Measurements from ENCODE around the gene SYTL2. TPM values are rescaled to one million over a fixed set of nuclear protein-coding genes. Genes with fewer than 3 reads are reported as not detected.

The SYTL2 gene
- total RNA-seq, 1 experiment from 2014 or later: 12.9 TPM

DNA sequence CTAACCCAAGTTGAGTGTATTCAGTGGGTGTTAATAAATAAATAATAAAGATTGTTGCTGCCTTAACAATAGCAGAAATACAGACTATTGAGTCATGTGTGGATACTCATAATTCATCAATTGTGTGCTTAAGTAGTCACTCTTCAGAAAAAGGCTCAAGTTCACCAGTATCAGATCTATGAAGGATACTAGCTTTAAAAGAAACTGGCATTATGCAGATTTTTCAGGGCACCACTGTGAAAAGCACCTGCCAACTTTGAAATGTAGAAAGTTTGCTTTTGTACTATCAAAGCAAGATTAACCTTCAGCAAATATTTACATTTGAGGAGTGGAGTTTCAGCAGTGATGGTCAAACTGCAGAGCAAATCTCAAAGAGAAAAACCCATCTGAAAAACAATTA lies 20.1 kb upstream of the SYTL2 start:
- DNase-seq (ENCODE audit: low read depth): no peak
- in situ Hi-C loops (cut with HindIII; ENCODE audit: low pct_unique_long_range_greater_than_20kb, low sequenced_read_pairs): no loop called here

- no peak for DNase-seq (ENCODE audit: low read depth)
- in situ Hi-C loops (cut with HindIII; ENCODE audit: low pct_unique_long_range_greater_than_20kb, low sequenced_read_pairs): no loop called here
These were observed 18.2 kb upstream of the SYTL2 start for GRCh38 chr11:85829172-85829571.

- in situ Hi-C loops (cut with HindIII; ENCODE audit: low pct_unique_long_range_greater_than_20kb, low sequenced_read_pairs): no loop called here
- no peak for DNase-seq (ENCODE audit: low read depth)
These were observed 17.7 kb upstream of the SYTL2 start for GRCh38 chr11:85828640-85828978.

DNA sequence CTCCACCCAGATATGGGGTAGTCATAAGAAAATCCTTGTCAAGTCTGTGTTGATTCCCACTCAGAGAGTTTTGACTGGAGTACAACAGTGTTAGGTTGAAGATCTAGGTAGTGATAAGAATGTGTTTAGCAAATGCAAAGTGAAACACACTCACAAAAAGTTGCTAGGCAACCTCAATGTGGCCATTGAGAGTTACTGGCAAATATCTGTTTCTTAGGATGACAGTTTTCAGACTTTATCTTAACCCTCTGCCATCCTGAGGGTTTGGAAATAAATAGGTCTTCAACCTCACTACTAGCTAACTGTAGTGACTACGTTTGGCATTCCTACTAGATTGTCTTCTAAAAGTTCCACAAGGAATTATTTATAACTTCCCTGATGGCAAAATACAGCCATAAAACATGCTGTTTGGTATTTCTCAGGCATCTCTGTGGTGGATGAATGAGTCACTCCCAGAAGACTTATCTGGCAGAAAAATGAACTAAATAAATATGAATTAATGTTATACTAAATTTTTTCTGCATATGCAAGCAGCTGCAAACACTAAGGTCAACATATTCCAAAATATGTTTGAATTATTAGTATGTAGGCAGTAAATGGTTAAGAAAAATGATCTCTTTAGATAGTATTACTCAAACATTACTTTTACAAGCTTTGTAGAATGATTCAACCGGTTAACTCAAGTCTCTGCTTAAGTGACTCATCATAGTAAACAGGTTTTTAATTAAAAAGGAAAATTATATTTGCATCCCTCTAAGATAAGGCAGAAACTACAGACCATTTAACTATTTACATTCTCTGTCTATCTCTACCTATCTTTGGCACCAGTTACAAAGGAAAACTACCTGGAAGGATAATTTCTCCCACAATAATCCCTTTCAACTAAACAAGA lies 17.1 kb upstream of the SYTL2 start:
- in situ Hi-C loops (cut with HindIII; ENCODE audit: low pct_unique_long_range_greater_than_20kb, low sequenced_read_pairs): no loop called here
- peak; percentile 56 for DNase-seq (ENCODE audit: low read depth)

DNA sequence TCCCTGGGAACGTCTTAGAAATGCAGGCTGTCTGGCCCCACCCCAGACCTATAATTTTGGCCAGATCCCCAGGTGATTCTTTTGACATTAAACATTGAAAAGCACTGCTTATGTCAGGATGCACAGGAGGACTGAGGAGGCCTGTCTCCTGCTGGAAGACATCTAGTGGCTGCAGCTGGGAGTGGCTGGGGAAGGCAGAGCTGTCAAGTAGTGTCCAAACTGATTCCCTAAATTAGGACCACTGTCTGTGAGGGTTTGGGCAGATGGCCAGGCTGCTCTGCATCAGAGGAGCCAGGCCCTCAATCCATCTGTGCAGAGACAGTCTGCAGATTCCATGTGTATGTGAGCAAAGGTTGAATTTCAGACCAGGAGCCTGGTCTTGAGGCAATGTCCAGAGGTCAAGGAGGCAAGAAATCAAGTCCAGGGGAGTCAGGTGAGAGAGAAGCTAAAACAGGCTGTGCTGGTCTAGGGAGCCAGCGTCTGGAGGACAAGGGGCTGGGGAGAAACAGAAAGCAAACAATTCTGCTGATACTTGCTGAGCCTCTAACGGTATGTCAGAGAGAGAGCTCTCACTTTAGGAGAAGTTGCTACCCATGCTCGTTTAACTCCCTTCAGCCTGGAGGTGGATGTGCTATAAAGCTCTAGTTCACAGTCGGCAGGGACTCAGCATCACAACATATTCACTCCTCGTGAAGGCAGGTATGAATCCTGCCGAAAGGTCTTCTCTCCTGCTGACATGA lies 15.3 kb upstream of the SYTL2 start:
- no peak for DNase-seq (ENCODE audit: low read depth)
- in situ Hi-C loops (cut with HindIII; ENCODE audit: low pct_unique_long_range_greater_than_20kb, low sequenced_read_pairs): no loop called here

- no peak for DNase-seq (ENCODE audit: low read depth)
- in situ Hi-C loops (cut with HindIII; ENCODE audit: low pct_unique_long_range_greater_than_20kb, low sequenced_read_pairs): no loop called here
These were observed 14.7 kb upstream of the SYTL2 start for GRCh38 chr11:85825616-85826015.

DNA sequence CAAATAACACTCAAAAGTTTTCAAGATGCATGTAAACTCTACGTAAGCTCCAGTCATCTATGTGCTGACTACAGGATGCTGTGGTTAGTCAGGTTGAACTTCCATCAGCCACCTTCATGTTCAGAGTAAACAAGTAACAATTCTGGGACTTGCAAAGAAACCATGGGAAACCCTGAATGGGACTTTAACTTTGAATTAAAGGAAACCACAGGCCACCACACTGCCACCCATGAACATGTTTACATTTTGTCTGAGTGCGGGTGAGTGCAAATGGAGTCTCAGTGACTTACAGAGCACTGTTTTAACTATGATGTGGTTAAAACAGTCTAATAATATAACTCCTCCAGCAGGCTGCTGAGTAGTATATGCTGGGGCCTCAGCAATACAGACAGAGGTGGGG lies 12.9 kb upstream of the SYTL2 start:
- in situ Hi-C loops (cut with HindIII; ENCODE audit: low pct_unique_long_range_greater_than_20kb, low sequenced_read_pairs): no loop called here
- no peak for DNase-seq (ENCODE audit: low read depth)

- peak; percentile 30 for DNase-seq (ENCODE audit: low read depth)
- in situ Hi-C loops (cut with HindIII; ENCODE audit: low pct_unique_long_range_greater_than_20kb, low sequenced_read_pairs): no loop called here
These were observed 11.9 kb upstream of the SYTL2 start for GRCh38 chr11:85822814-85823213.

- DNase-seq (ENCODE audit: low read depth): peak; percentile 49
- in situ Hi-C loops (cut with HindIII; ENCODE audit: low pct_unique_long_range_greater_than_20kb, low sequenced_read_pairs): no loop called here
These were observed 10.7 kb upstream of the SYTL2 start for GRCh38 chr11:85821636-85822035.

GRCh38 chr11:85819441-85819840 lies 8.5 kb upstream of the SYTL2 start:
- in situ Hi-C loops (cut with HindIII; ENCODE audit: low pct_unique_long_range_greater_than_20kb, low sequenced_read_pairs): no loop called here
- no peak for DNase-seq (ENCODE audit: low read depth)

- no peak for DNase-seq (ENCODE audit: low read depth)
- in situ Hi-C loops (cut with HindIII; ENCODE audit: low pct_unique_long_range_greater_than_20kb, low sequenced_read_pairs): no loop called here
These were observed 4.4 kb upstream of the SYTL2 start for GRCh38 chr11:85815186-85815931.

- in situ Hi-C loops (cut with HindIII; ENCODE audit: low pct_unique_long_range_greater_than_20kb, low sequenced_read_pairs): no loop called here
- DNase-seq (ENCODE audit: low read depth): no peak
These were observed 2.8 kb upstream of the SYTL2 start for GRCh38 chr11:85813721-85814120.

DNA sequence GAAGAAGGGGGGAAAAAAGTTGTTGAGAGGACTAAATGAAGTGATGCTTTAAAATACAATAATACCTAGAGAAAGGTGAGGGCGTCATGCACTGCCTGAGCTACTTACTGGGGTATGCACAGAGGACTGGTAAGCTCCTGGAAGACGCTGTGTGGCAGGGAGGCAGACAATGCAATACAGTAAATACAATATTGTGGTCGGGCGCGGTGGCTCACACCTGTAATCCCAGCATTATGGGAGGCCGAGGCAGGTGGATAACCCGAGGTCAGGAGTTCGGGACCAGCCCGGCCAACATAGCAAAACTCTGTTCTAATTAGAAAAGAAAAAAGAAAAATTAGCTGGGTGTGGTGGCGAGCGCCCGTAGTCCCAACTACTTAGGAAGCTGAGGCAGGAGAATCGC lies 683 bp upstream of the SYTL2 start:
- in situ Hi-C loops (cut with HindIII; ENCODE audit: low pct_unique_long_range_greater_than_20kb, low sequenced_read_pairs): no loop called here

GRCh38 chr11:85810521-85810870 lies 445 bp downstream of the SYTL2 start:
- DNase-seq (ENCODE audit: low read depth): no peak
- in situ Hi-C loops (cut with HindIII; ENCODE audit: low pct_unique_long_range_greater_than_20kb, low sequenced_read_pairs): no loop called here

More for the DNA sequence above, 683 bp upstream of the SYTL2 start:
- no peak for DNase-seq (ENCODE audit: low read depth)

DNA sequence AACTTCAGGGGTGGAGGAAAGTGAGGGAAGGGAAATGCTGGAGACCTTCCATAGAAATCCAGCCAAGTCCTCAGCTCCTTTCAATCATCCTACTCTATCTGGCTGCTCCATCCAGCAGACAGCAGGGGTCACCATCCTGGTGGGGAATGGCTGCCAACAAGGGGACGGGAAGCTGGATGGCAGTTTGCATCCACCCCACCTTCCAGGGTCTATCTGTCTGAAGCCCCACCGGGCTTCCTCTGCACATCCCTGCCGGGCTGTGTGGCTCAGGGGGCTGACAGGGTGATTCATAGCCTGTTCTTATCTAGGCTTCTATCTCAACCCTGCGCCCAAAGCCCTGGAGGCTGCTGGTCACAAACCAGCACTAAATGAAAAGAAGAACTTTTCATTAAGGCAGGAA lies 1.1 kb downstream of the SYTL2 start:
- in situ Hi-C loops (cut with HindIII; ENCODE audit: low pct_unique_long_range_greater_than_20kb, low sequenced_read_pairs): no loop called here
- DNase-seq (ENCODE audit: low read depth): no peak

DNA sequence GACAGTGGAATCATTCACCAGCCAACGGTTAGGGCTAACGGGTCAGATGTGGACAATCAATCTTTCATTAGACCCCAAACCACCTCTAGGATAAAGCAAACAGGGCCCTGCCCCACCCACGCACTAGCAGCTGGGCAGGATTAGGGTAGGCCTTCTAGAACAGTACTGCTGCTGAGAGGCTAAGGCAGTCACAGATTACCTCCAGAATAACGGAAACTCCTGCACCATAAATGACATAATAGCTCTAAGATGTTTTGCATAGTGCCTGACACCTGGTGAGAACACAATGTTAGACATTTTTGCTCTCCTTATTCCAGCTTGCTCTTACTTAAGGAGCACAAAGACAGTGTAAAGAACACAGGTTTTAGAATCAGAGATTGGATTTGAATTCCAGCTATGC lies 1.8 kb downstream of the SYTL2 start:
- no peak for DNase-seq (ENCODE audit: low read depth)
- in situ Hi-C loops (cut with HindIII; ENCODE audit: low pct_unique_long_range_greater_than_20kb, low sequenced_read_pairs): no loop called here

GRCh38 chr11:85806876-85807275 lies 4.1 kb downstream of the SYTL2 start:
- in situ Hi-C loops (cut with HindIII; ENCODE audit: low pct_unique_long_range_greater_than_20kb, low sequenced_read_pairs): no loop called here
- DNase-seq (ENCODE audit: low read depth): no peak

DNA sequence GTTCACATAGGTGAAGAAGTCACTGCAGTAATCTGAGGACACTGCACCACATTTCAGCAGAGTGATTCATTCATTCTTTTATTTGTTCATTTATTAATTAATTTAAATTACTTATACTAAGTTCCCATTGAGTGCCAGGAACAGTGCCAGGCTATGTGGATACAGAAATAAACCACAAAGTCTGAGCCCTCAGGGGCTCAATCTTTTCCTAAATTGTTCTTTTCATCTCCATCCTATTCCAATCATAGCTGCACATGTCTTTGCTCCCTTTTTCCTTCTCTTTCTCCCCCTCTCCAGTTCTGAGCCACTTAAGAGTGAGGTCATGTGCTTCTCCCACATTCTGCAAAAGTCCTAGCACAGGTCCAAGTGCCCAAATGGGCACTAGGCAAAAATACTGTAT lies 4.9 kb downstream of the SYTL2 start:
- in situ Hi-C loops (cut with HindIII; ENCODE audit: low pct_unique_long_range_greater_than_20kb, low sequenced_read_pairs): no loop called here

GRCh38 chr11:85805387-85805786 lies 5.6 kb downstream of the SYTL2 start:
- in situ Hi-C loops (cut with HindIII; ENCODE audit: low pct_unique_long_range_greater_than_20kb, low sequenced_read_pairs): no loop called here
- DNase-seq (ENCODE audit: low read depth): no peak

More for the DNA sequence above, 4.9 kb downstream of the SYTL2 start:
- DNase-seq (ENCODE audit: low read depth): no peak

Data from Caki2 (cell line).